Measurements from ENCODE around the gene SPRR4. TPM values are rescaled to one million over a fixed set of nuclear protein-coding genes. Genes with fewer than 3 reads are reported as not detected.

SPRR4 gene, protein sequence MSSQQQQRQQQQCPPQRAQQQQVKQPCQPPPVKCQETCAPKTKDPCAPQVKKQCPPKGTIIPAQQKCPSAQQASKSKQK
- polyA plus RNA-seq (2014; cell fraction: cytosol; rRNA removed), result not detected in 2 replicates
- not detected in 2 replicates for polyA plus RNA-seq (2014; cell fraction: nucleus; rRNA removed)

- DNase-seq (ENCODE audit: low spot score), result no peak
Measured at GRCh38 chr1:152970495-152970894, at the start of gene SPRR4. Gene SPRR4, plus strand, starts transcription at chr1:152970648. Its CDS starts 1,243 bp downstream, at chr1:152971891.

GRCh38 chr1:152924191-152924590 is 46.3 kb upstream of the SPRR4 start:
- DNase-seq (ENCODE audit: low spot score), result no peak

DNA sequence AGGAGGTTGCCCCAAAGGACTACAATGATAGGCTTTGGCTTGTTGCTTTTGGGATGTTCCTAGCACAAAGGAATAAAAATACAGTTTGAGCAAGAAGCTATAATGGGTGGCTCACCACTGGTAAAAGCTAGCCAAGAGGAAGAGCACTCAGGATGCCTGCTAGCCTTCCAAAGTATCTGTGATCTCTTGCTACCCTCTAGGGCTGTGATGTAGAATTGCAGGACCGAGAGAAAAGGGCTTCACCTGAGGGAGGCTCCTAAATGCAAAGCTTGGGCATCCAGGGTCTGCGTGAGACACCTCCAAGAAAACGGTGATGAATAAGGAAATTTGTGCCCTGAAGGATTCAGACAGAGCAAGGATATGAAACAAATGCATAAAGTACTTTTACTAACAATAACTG is 44.4 kb upstream of the SPRR4 start:
- no peak for DNase-seq (ENCODE audit: low spot score)

- no peak for DNase-seq (ENCODE audit: low spot score)
Measured at GRCh38 chr1:152928671-152929070, 41.8 kb upstream of the SPRR4 start.

DNA sequence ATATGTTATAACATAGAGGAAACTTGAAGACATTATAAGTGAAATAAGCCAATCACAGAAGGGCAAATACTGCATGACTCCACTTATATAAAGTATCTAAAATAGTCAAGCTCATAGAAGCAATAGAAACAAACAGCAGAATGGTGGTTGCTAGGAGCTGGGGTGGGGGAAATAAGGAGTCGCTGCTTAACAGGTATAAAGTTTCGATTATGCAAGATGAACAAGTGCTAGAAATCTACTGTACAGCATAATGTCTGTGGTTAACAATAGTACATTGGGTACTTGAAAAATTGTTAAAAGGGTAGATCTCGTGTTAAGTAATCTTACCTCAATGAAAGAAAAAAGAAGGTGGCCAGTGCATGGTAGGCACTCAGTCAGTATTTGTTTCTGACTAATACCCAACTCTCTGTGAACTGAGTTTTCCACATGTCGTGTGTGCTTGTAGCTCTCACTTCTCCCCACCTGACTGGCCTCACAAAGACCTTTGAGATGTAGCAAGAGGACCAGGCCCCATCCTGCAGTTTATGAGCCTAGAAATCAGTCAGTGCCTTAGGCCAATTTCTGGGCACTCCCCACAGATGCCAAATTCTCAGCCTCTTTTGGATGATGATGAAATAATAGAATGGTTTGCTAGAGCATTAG is 38.2 kb upstream of the SPRR4 start:
- DNase-seq (ENCODE audit: low spot score), result no peak

GRCh38 chr1:152933196-152933595 is 37.3 kb upstream of the SPRR4 start:
- no peak for DNase-seq (ENCODE audit: low spot score)

DNA sequence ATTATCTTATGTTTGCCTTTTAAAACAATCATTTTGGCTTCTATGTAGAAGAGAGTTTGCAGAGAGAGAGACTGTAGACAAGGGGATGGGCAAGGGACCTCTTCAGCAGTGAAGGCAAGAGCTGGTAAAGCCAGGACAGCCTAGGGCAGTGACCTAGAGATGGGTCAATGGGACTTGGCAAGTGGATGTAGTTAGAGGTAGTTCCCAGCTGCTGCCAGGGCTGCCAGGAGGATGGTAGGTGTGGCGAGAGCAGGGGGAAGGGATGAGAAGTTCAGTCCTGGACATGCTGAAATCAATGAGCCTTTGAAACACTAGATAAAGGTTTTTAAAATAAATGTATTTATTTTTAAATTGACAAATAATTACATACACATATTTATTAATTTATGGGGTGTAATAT is 29.8 kb upstream of the SPRR4 start:
- no peak for DNase-seq (ENCODE audit: low spot score)

DNA sequence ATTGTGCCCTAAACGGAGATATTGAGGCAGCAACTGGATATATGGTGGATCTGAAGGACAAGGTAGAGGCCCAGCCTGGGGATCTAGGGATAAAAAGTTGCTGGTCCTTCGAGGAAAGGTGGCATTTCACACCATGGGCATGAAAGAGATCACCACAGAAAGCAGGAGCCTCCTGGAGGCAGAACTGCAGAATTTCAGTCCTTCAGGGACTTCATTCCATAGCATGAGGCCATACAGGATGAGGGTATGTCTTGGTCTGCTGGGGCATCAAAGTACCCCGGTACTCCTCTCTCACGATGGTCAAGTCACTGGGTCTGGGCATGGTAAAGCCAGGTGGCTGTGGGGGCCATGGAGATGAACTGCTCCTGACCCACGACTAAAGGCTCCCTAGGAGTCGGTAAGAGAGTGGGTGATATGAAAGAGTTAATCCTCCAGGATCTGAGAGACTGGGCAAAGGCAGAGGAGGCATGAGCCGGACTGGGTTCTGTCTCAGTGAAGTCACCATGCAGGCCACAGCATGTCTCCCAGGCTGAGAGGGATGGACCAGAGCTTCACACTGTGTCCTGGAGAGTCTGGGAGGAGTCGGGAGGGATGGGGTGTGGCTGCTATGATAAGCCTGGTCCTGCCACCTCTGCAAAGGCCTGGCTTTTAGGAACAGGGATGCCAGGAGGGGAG is 29.3 kb upstream of the SPRR4 start:
- no peak for DNase-seq (ENCODE audit: low spot score)

GRCh38 chr1:152942161-152942560 is 28.3 kb upstream of the SPRR4 start:
- no peak for DNase-seq (ENCODE audit: low spot score)

DNA sequence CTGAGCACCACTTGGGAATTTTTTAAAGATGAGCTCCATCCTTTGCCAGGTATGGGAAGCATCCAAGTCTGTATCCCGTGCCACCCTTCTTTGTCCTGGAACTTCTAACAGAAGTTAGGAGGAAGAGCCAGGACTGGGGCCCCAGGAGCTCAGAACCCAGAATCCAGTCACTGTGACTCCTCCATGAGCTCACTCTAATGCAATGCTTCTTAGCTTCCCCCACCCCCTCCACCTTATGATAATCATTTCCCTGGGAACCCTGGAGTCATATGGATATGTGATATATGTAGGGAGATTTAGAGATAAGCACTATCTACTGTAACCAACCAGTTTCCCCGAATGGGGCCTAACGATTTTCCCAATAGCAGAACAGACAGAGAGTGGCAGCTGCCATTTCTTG is 24.2 kb upstream of the SPRR4 start:
- no peak for DNase-seq (ENCODE audit: low spot score)

DNA sequence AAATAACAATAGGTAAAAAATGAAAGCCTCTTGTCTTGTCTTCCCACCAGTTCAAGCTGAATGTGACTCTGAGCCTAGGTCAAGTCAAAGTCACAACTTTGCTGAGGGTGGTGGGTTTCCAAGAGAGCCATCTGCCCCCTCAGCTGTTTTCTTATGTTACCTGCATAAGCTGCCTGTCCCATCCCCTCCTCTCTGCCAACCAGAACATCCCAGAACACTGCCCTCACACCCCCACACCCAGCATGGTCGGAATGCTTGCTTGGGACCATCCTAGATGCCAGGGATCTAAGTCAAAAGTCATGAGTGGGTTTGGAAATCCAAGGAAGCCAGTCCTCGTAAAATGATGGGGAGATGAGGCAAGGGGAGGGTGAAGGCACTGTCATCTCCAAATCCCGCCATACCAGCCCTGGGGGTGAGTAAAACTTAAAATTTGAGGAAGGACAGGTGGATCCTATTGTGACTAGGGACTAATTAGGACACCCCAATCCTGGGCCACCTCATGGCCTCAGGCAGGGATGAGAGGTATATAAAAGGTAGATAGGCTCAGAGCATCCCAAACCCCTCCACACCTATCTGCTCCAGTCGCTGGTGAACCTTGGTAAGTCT is 23.7 kb upstream of the SPRR4 start, which contains the start of gene SPRR5:
Gene SPRR5, plus strand, starts transcription at position 556 of the 606 bp plus-strand sequence. CDS start 1,349 bp downstream, outside the sequence.
- DNase-seq (ENCODE audit: low spot score), result no peak

- no peak for DNase-seq (ENCODE audit: low spot score)
Measured at GRCh38 chr1:152951711-152952110, 18.7 kb upstream of the SPRR4 start.

DNA sequence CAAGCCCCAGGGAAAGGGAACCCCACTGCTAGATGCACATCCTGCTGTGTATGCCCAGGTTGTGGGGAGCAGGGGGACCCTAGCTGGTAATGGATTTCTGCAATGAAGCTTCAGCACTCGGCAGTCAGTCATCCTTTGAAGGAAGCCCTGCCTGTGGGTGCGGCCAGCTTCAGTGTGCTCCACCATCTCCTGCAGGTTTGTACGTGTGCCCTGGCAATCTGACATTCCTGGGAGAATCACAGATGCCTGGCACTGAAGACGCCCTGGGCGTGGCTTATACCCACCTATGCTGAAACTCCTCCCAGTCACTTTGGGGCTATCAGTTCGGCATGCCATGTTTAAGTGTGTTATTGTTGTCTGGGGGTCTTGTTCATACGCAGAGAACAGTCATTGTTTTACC is 16.7 kb upstream of the SPRR4 start:
- DNase-seq (ENCODE audit: low spot score), result no peak

DNA sequence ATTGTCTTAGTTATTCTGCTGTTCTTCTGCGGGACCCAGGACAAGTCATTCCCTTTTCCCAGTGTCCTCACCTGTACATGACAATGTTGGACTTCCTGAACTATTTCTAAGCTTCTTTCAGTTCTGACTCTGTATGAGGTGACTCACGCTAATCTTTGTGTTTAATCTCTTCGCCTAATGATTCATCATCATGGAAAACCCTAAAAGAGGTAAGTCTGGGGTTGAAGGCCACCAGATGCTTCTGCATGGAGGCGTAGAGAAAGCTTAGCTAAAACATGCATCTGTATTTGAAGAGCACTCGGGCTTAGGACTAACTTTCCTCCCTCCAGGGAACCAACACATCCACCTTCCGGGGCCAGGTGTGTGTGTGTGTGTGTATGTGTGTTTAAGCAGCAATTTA is 16.0 kb upstream of the SPRR4 start:
- no peak for DNase-seq (ENCODE audit: low spot score)

DNA sequence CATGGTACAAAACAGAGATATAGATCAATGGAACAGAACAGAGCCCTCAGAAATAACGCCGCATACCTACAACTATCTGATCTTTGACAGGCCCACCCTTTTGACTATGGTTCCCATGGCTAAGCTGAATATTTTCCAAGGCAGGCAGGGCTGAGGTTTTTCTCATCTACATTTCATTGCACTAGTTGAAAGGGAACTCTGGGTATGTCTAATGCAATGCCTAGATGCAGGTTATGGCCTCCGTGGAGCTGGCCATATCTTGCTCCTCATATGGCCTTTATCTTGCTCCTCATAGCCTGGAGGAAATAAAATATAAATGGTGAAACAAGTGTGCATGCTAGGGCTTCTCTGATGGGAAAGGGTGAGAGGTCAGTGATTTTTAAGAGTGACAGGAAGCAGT is 12.9 kb upstream of the SPRR4 start:
- no peak for DNase-seq (ENCODE audit: low spot score)

DNA sequence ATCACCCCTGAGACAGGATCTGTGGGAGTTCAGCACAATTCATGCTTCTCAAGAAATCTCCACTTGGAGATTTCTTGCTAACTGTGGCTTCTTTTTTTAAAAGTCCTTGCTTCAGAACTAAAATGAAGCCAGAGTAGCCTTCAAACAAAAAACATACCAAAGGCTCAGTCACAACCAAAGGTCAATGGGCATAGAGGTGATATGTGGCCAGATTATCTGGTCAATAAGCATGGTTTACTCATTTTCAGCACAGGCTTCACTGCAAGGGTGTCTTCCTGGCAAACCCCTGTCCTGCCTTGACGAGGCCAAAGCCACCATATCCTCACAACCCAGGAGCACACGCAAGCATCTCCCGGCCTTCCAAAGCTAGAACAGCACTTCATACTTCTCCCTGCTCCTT is 11.2 kb upstream of the SPRR4 start:
- no peak for DNase-seq (ENCODE audit: low spot score)

DNA sequence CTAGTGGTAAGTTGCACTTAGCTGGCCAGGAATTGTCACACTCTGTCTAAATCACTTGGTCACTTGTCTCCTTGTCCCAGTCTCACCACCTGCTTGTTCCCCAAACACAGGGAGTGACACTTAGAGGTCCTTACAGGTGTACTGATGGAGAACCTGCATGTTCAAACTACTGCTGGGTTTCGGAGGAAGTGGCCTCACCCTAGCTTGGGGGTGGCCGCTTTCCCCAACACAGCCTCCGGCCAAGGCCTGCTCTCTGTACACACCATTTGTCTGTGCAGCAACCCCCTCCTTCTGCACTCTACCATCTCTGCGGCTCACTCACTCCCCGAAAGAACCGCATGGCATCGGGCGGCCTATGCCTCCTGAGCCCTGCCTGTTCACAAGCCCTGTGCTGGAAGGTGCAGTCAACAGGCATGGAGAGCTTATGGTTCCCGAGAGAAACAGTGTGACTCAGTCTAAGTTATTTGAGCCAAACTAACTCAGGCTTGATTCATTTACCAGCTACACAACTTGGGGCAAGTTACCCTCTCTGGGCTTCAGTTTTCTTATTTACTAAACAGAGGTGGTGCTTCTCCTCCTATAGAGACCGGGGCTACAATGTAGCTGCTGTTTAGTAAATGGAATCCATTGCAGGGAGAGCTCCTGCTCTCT is 10.5 kb upstream of the SPRR4 start:
- DNase-seq (ENCODE audit: low spot score), result no peak

- no peak for DNase-seq (ENCODE audit: low spot score)
Measured at GRCh38 chr1:152960452-152961044, 9.9 kb upstream of the SPRR4 start.

- no peak for DNase-seq (ENCODE audit: low spot score)
Measured at GRCh38 chr1:152961226-152961891, 9.1 kb upstream of the SPRR4 start.

GRCh38 chr1:152962876-152963415 is 7.5 kb upstream of the SPRR4 start:
- DNase-seq (ENCODE audit: low spot score), result no peak

- DNase-seq (ENCODE audit: low spot score), result no peak
Measured at GRCh38 chr1:152964536-152964935, 5.9 kb upstream of the SPRR4 start.
